B cell (primary cell): ENCODE results near the gene CENPL. TPM values are rescaled to one million over a fixed set of nuclear protein-coding genes. Genes with fewer than 3 reads are reported as not detected.
A peak's percentile ranks its signal among the peaks of the same experiment; 100 is the strongest.

ENCODE experiments used
- ATAC-seq: fragments of 200-7000 bp; cut with Tn5 transposase; one replicate; pipeline ENCODE4 v1.10.0; 2021; ENCODE audit warnings: low read depth, mild to moderate bottlenecking, moderate number of reproducible peaks, moderate library complexity
- CTCF ChIA-PET: fragments of 350-600 bp; sonication (Branson Sonifier 250); formaldehyde crosslinking; loops from one replicate; lab custom pipeline; 2021; ENCODE audit warnings: antibody characterized with exemption, inconsistent platforms; lab: Charles Lee
- POLR2A ChIA-PET: fragments of 350-600 bp; sonication (Branson Sonifier 250); formaldehyde crosslinking; loops from one replicate; lab custom pipeline; 2021; ENCODE audit warnings: antibody characterized with exemption; lab: Charles Lee
- DNase-seq: peaks from one replicate; pipeline ENCODE4 v3.0.0; 2013
- H2AFZ ChIP-seq: 2 replicates; pipeline ENCODE4 v1.6.1; 2012; ENCODE audit warnings: mild to moderate bottlenecking, low read depth, low read length; ENCODE audit not compliant: insufficient read depth, poor library complexity, severe bottlenecking
- H3K27ac ChIP-seq, 2 donors: 1 replicate in 1 of 2; 2 replicates in 1 of 2; pipeline ENCODE4 v1.5.1; 2012 to 2013; ENCODE audit warnings: low read length in 2 of 2, mild to moderate bottlenecking in 2 of 2, moderate library complexity in 1 of 2
- H3K27me3 ChIP-seq, 4 experiments: fragments of 200-600 bp in 1 of 4; sonication (generic) in 1 of 4; replicated peaks in 1 of 4; 1 replicate in 2 of 4; 2 replicates in 2 of 4; pipeline versions ENCODE4 v1.6.1 to v1.7.0; 2013 to 2016; ENCODE audit warnings: low read length in 3 of 4, mild to moderate bottlenecking in 2 of 4, mixed read lengths in 1 of 4, moderate library complexity in 1 of 4; ENCODE audit not compliant: insufficient read depth in 4 of 4, control insufficient read depth in 3 of 4; ENCODE audit errors: control extremely low read depth in 1 of 4
- H3K36me3 ChIP-seq, 2 experiments: replicated peaks in 1 of 2; 1 replicate in 1 of 2; 2 replicates in 1 of 2; pipeline versions ENCODE4 v1.6.1 to v1.7.1; 2013; ENCODE audit warnings: low read length in 1 of 2; ENCODE audit not compliant: insufficient read depth in 2 of 2, control insufficient read depth in 1 of 2; ENCODE audit errors: control extremely low read depth in 1 of 2, extremely low read depth in 1 of 2
- H3K4me1 ChIP-seq, 2 donors: fragments of 200-600 bp in 1 of 2; sonication (generic) in 1 of 2; 1 replicate in 1 of 2; 2 replicates in 1 of 2; pipeline versions ENCODE4 v1.5.1 to v1.6.1; 2013 to 2017; ENCODE audit warnings: low read length in 2 of 2; ENCODE audit not compliant: control insufficient read depth in 2 of 2, insufficient read depth in 2 of 2
- H3K4me2 ChIP-seq: replicated peaks from 2 replicates; pipeline ENCODE3; 2012; ENCODE audit warnings: mild to moderate bottlenecking, low read depth, low read length; ENCODE audit not compliant: poor library complexity, severe bottlenecking
- H3K4me3 ChIP-seq, 5 experiments: fragments of 200-600 bp in 1 of 5; sonication (generic) in 1 of 5; 1 replicate in 3 of 5; 2 replicates in 2 of 5; pipeline versions ENCODE4 v1.5.1 to v1.7.0; 2011 to 2016; ENCODE audit warnings: low read length in 4 of 5, mild to moderate bottlenecking in 4 of 5, low read depth in 2 of 5, control low read depth in 1 of 5, moderate library complexity in 1 of 5; ENCODE audit not compliant: insufficient read depth in 1 of 5; ENCODE audit errors: control extremely low read depth in 1 of 5, extremely low read depth in 1 of 5
- H3K79me2 ChIP-seq: fragments of 200-600 bp; sonication (generic); one replicate; pipeline ENCODE4 v1.6.0; 2016; ENCODE audit warnings: low read length; ENCODE audit not compliant: control insufficient read depth, insufficient read depth
- H3K9ac ChIP-seq: fragments of 200-600 bp; sonication (generic); 2 replicates; pipeline ENCODE4 v1.6.1; 2017; ENCODE audit warnings: mild to moderate bottlenecking, low read length, moderate library complexity
- H3K9me3 ChIP-seq, 3 donors: one replicate each; pipeline versions ENCODE4 v1.6.1 to v1.7.1; 2013; ENCODE audit warnings: low read length in 2 of 3; ENCODE audit not compliant: control insufficient read depth in 2 of 3, insufficient read depth in 1 of 3; ENCODE audit errors: control extremely low read depth in 1 of 3
- H4K20me1 ChIP-seq: 2 replicates; pipeline ENCODE4 v1.6.0; 2012; ENCODE audit warnings: mild to moderate bottlenecking, low read length; ENCODE audit not compliant: insufficient read depth, control insufficient read depth, poor library complexity, severe bottlenecking
- H3K27ac Mint-ChIP-seq: one replicate; pipeline ENCODE4 v1.8.0; 2021; ENCODE audit warnings: mixed read lengths
- H3K27me3 Mint-ChIP-seq: one replicate; pipeline ENCODE4 v1.8.0; 2021; ENCODE audit warnings: mixed read lengths
- H3K4me1 Mint-ChIP-seq: one replicate; pipeline ENCODE4 v1.8.0; 2021; ENCODE audit warnings: mixed read lengths
- H3K4me3 Mint-ChIP-seq: one replicate; pipeline ENCODE4 v1.8.0; 2021; ENCODE audit warnings: mixed read lengths
- H3K9me3 Mint-ChIP-seq: one replicate; pipeline ENCODE4 v1.8.0; 2022; ENCODE audit warnings: mixed read lengths; ENCODE audit not compliant: insufficient read depth
- EZH2 ChIP-seq: IDR thresholded peaks from 2 replicates; pipeline ENCODE4 v1.6.1; 2012; ENCODE audit warnings: borderline replicate concordance, low read depth, mild to moderate bottlenecking, moderate library complexity, low read length; ENCODE audit not compliant: insufficient read depth, poor library complexity, severe bottlenecking
- intact Hi-C: fragments of 100-400 bp; cut with micrococcal nuclease; formaldehyde crosslinking; loops from one replicate; pipeline ENCODE4 v1.10.0; 2022
- polyA plus RNA-seq: library from polyadenylated mRNA; depleted of rRNA; stranded (reverse); fragments of >200 nt; gene quantifications from 2 replicates; pipeline ENCODE4 v1.2.3, GENCODE V29; 2012
- total RNA-seq, 2 donors: library from RNA; stranded (reverse); fragments of 120-200 nt in 1 of 2; gene quantifications; 1 replicate in 1 of 2; 2 replicates in 1 of 2; pipeline versions ENCODE4 v1.2.3 to v1.2.4, GENCODE V29; 2013 to 2022
- TF ChIP-seq, protein P1 (sequence below): fragments of 200-600 bp; IDR thresholded peaks from one replicate; pipeline ENCODE4 v1.8.0; 2022; ENCODE audit warnings: antibody characterized with exemption, mild to moderate bottlenecking

CENPL gene
- total and polyA plus RNA-seq, 2 donors (not counting 1 experiment from before 2014, with no cell fraction given) = 3.2 to 9.7 TPM

DNA sequence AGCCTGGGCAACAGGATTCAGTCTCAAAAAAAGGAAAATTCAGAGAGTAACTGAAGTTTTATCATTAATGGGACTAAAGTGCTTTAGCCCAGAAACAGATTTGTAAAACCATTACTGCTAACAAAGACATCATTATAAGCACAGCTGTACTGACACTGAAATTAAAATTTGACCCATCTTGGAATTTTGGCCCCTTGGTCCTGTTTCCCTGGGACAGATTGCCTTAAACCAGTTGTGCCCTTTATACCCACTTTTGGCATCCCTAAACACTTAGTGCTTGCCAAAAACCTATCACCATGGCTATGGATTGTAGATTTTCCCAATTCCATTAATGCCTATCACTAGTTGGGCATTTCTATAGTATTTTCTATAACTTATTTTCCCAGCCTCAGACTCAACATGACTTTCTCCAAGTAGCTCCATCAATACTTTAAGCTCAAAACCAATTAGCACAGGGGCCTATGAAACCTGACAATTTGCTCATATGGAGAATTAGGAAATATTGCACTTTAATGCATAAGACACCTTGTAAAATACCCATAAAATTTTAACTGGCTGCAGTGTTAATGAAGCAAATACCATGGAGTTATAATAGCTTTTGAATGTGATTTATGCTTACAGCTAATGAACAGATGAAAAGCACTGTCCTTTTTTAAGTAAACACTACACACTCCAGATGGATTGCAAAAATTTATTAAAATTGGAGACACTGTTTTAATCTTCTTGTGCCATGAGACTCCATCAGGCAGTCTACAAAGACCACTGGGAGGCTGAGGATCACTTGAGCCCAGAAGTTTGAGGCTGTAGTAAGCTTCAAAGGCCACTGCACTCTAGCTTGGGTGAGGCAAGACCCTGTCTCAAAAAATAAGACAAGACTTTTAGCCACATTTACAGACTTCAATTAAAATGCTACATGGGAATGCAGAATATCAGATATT is 38.8 kb upstream of the CENPL start:
- no peak overlapping the region for H3K4me2 ChIP-seq

More for the DNA sequence above, 38.8 kb upstream of the CENPL start:
- no peaks in the 10 kb centered on the region for H3K27me3 ChIP-seq
- DNase-seq (no peak), ATAC-seq (no peak)
- H3K27me3 Mint-ChIP-seq = no peaks in the 10 kb centered on the region
- peaks cover 43% of the 10 kb centered on the region for H3K4me1 Mint-ChIP-seq
- H3K4me1 ChIP-seq = peaks cover 19 to 31% of the 10 kb centered on the region in 2 donors
- no peak overlapping the region for H2AFZ ChIP-seq
- peak overlapping the region in 1 of 2 donors; percentile 27 for H3K27ac ChIP-seq
- no peaks in the 10 kb centered on the region for H3K9me3 ChIP-seq
- no peak overlapping the region for H3K4me3 ChIP-seq
- no peak overlapping the region for H3K9ac ChIP-seq
- no peak overlapping the region for H3K4me3 Mint-ChIP-seq
- H4K20me1 ChIP-seq = no peaks in the 10 kb centered on the region
- intact Hi-C loops = no loop called here
- H3K79me2 ChIP-seq = peaks cover 13% of the 10 kb centered on the region
- H3K36me3 ChIP-seq = peaks cover 5 to 47% of the 10 kb centered on the region in 2 experiments
- POLR2A ChIA-PET = no interaction called here
- CTCF ChIA-PET = interaction anchor here (1.2 to 1.5 kb wide), 4 partner anchors 40 to 1123 kb away, joined by 3 to 5 read pairs (median 4); no protein-coding TSS in a partner anchor
- TF ChIP-seq, protein P1, sequence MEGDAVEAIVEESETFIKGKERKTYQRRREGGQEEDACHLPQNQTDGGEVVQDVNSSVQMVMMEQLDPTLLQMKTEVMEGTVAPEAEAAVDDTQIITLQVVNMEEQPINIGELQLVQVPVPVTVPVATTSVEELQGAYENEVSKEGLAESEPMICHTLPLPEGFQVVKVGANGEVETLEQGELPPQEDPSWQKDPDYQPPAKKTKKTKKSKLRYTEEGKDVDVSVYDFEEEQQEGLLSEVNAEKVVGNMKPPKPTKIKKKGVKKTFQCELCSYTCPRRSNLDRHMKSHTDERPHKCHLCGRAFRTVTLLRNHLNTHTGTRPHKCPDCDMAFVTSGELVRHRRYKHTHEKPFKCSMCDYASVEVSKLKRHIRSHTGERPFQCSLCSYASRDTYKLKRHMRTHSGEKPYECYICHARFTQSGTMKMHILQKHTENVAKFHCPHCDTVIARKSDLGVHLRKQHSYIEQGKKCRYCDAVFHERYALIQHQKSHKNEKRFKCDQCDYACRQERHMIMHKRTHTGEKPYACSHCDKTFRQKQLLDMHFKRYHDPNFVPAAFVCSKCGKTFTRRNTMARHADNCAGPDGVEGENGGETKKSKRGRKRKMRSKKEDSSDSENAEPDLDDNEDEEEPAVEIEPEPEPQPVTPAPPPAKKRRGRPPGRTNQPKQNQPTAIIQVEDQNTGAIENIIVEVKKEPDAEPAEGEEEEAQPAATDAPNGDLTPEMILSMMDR = no peak
- TF ChIP-seq EZH2 = no peak
- no peaks in the 10 kb centered on the region for H3K9me3 Mint-ChIP-seq
- peak overlapping the region; percentile 46 for H3K27ac Mint-ChIP-seq
